DMS153 treated with DMSO at 0.1 percent for 48 hours (cell line): ENCODE data around the gene LPP.

Experiments
- DNase-seq: peaks from one replicate; lab custom pipeline; 2025; ENCODE audit not compliant: unreplicated experiment; lab: John Stamatoyannopoulos, UW

LPP gene

DNA sequence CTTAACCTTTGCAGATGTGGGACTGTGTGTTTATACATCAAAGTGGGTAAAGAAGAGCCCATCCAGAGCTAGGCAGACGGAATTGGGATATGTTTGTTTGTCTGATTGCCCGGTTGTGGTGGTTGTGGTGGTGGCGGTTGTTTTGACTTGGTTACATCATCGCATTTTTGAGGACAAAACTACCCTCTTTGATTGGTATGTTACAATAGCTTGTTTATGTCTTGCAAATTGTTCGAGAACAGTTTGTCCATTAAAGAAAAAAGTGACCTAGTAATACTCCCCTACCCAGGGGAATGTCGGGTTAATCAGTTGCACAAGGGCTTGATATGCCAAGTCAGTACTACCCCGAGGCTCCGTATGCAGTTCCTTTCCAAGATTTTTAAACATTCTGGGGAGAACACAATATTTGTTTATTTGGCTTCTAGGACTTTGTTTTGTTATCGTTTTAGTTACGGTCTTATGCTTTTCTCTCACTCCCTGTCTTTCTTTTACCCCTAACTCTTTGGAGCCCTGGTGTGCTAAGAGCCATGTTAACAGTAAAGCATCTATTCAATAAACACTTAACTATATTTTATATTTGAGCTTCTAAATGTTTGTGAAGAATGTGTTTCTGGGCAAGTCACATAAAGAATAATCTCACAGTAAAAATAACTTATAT, 315.4 kb downstream of the LPP start:
- no peak for DNase-seq

DNA sequence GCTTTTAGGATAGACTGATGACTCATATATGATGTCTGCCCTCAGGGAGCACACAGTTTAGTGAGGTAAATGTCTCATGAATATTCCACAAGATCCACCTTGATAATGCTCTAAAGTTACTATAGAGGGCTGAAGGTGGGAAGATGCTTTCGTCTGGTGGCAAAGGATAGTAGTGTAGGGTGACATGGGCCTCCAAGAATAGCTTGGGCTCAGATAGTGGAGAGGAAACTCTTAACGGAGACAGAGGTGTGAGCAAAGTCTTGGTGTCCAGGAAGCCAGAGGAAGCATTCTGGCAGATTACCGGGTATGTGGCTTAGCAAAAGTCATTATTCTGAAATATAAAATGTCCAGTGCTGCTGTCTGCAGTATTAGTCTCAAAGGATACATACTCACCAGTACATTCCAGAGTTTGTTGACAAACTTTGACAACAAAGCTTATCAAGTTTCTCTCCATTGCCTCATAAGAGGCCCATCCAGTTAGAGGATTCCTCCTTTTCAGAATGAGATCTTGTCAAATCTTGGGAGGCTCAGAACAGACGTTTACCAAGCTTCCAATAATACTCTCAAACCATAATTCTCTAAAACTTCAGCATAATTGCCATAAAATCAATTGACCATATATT, 316.7 kb downstream of the LPP start:
- DNase-seq: no peak

DNA sequence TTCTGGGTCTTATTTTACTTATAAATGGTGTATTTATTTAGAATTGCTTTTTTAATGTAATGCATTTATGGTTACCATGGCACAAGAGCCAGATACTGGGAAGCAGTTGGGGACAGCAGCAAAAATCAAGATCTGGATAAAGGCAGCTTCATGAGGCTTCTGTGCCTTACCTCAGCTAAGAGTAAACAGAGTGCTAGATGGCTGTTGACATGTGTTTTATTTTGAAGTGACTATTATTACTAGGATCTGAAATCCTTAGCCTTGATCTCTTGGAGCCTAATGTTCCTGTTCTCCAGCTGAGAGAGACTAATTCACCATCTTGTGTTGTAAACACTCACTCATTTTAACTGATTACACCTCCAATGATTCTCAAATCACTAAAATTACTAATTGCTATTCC, 317.8 kb downstream of the LPP start:
- DNase-seq: no peak

GRCh38 chr3:188472336-188472735, 318.4 kb downstream of the LPP start:
- DNase-seq: no peak

DNA sequence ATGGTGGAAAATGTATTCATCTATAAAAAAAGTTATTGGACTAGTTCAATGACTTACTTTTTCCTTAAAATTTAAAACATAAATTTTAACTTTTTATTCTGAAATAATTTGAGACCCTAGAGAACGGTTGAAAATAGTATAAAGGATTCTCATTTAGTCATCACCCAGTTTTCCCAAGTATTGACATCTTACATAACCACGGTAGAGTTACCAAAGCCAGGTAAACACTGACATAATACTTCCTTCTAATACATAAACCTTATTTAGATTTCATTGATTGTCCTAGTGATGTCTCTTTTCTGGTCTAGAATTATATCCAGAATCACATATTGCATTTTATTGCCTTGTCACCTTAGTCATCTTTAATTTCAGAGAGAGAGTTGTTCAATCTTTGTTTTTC, 319.1 kb downstream of the LPP start:
- DNase-seq: no peak

DNA sequence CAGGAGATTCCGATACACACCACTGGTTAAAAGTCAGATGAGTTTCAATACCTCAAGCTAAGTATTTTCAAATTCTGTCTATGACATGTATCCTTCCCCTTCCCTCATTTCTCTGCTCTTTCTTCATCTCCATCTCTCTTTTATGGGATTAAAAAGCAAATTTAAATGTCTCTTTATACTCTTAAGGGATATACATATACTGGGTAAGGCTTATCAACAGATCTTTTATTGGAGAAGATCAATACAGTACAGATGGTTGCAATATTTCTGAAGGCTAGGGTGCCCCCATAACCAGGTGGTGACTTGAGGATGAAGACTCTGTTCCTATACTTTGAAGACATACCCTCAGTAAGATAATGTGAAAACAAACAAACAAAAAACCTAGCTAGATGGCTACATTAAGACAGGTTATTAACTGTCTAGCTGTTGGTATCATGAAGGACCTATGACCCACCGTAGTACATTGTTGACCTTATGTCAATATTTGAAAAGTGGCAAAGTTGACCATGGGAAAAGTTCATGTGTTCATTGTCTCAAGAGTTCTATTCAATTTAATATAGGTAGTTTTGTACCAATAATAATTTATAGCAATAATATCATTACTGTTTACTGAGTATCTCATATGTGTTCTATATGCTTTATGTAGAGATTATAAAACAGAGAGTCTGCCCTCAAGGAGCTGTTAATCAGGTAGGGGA, 319.8 kb downstream of the LPP start:
- DNase-seq: no peak

- DNase-seq: no peak
Measured at GRCh38 chr3:188476935-188477334, 323.0 kb downstream of the LPP start.

GRCh38 chr3:188480011-188480410, 326.1 kb downstream of the LPP start:
- no peak for DNase-seq

GRCh38 chr3:188482929-188483328, 329.0 kb downstream of the LPP start:
- no peak for DNase-seq

GRCh38 chr3:188486126-188486525, 332.2 kb downstream of the LPP start:
- no peak for DNase-seq

- DNase-seq: no peak
Measured at GRCh38 chr3:188486952-188487351, 333.0 kb downstream of the LPP start.

DNA sequence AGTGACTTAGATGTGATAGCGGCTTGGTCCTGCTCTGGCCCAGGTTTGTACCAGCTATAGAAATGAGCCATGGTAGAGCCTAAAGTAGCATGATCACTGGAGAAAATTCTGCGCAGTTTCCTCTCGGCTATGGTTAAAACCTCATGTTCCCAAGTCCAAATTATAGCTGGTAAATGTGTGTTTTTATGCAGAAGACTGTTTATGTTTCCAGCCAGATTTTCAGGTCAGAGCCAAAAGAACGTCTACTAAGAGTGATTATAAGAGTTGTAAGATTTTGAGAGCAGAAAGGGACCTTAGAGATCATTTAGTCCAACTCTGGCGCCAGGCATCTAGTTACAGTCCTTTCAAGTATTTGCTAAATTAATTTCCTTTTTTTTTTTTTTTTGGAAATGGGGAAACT, 333.7 kb downstream of the LPP start:
- DNase-seq: no peak

DNA sequence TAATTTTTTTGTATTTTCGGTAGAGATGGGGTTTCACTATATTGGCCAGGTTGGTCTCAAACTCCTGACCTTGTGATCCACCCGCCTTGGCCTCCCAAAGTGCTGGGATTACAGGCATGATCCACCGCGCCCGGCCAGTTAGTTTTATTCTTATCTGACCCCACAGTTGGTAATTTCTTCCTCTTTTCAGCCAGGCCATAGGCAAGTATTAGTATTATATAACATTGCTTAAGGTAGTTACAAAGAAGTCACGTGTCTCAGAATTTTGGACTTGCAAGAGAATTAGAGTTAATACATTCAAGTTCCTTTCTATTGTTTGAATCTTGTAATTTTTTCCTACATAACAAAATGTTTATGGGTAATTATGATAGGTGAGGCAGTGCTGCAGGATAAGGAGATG, 334.8 kb downstream of the LPP start:
- DNase-seq: no peak

GRCh38 chr3:188489639-188490405, 335.9 kb downstream of the LPP start:
- no peak for DNase-seq

- DNase-seq: no peak
Measured at GRCh38 chr3:188490416-188490815, 336.5 kb downstream of the LPP start.

DNA sequence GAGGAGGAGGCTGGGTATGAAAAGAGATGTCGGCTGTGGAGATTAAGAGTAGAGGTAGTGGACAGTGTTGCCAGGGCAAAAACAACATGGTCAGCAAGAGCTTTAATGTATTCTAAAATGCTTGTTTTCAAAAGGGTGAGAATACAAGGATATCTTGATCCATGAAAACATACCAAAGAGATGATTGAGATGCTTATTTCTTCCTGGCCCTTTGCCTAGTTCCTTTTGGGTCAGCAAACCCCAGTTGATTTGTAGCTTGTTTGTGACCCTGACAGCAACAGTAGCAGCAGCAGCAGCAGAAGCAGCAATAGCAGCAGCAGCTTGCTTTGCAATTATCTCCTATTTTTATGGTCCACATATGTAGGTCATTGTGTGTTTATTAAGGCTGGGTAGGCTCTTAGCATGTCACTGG, 337.3 kb downstream of the LPP start:
- no peak for DNase-seq

- DNase-seq: no peak
Measured at GRCh38 chr3:188496390-188496789, 342.4 kb downstream of the LPP start.

GRCh38 chr3:188497021-188497420, 343.1 kb downstream of the LPP start:
- no peak for DNase-seq

- no peak for DNase-seq
Measured at GRCh38 chr3:188503647-188504046, 349.7 kb downstream of the LPP start.

GRCh38 chr3:188505151-188505550, 351.2 kb downstream of the LPP start:
- no peak for DNase-seq

GRCh38 chr3:188505911-188506310, 352.0 kb downstream of the LPP start:
- DNase-seq: no peak

- no peak for DNase-seq
Measured at GRCh38 chr3:188506446-188506845, 352.5 kb downstream of the LPP start.
